WERI-Rb-1 (cell line): ENCODE results near the gene HBS1L.

ENCODE experiments used
- DNase-seq: peaks from one replicate; pipeline ENCODE4 v3.0.0-alpha.2; 2020
- H3K27ac ChIP-seq: fragments of 250-450 bp; sonication (Bioruptor Pico); 2 replicates; pipeline ENCODE4 v1.5.1; 2020; ENCODE audit warnings: mild to moderate bottlenecking, moderate library complexity
- H3K27me3 ChIP-seq: fragments of 250-450 bp; sonication (Bioruptor Pico); 2 replicates; pipeline ENCODE4 v1.5.1; 2021; ENCODE audit warnings: mild to moderate bottlenecking, low read depth, moderate library complexity; ENCODE audit not compliant: insufficient read depth, severe bottlenecking
- H3K36me3 ChIP-seq: fragments of 250-450 bp; sonication (Bioruptor Pico); 2 replicates; pipeline ENCODE4 v1.5.1; 2020; ENCODE audit warnings: mild to moderate bottlenecking, moderate library complexity
- H3K4me3 ChIP-seq: 2 replicates; pipeline ENCODE4 v1.5.1; 2011; ENCODE audit warnings: low read depth, mild to moderate bottlenecking, control low read depth, low read length
- H3K9me3 ChIP-seq: fragments of 250-450 bp; sonication (Bioruptor Pico); 2 replicates; pipeline ENCODE4 v1.5.1; 2021; ENCODE audit warnings: mild to moderate bottlenecking, moderate library complexity; ENCODE audit not compliant: severe bottlenecking
- CTCF ChIP-seq: IDR thresholded peaks from 2 replicates; pipeline ENCODE4 v1.5.1; 2011; ENCODE audit warnings: low read depth, mild to moderate bottlenecking, control low read depth, inconsistent platforms, low read length

The HBS1L gene

GRCh38 chr6:135054569-135055498 is at the start of gene HBS1L:
Gene HBS1L, minus strand, starts transcription at chr6:135054822. Its CDS starts 131 bp downstream, at chr6:135054691.
- no peaks in the 10 kb centered on the region for H3K9me3 ChIP-seq
- H3K27me3 ChIP-seq = no peaks in the 10 kb centered on the region
- DNase-seq = peak; percentile 97
- no peak for TF ChIP-seq CTCF
- peak within 1 kb of the TSS; percentile 98 for H3K4me3 ChIP-seq
- H3K27ac ChIP-seq = peak within 1 kb of the TSS; percentile 92
- peaks cover 19% of the 10 kb centered on the region for H3K36me3 ChIP-seq

- H3K9me3 ChIP-seq = no peaks in the 10 kb centered on the region
- no peak overlapping the region for H3K27ac ChIP-seq
- H3K36me3 ChIP-seq = no peaks in the 10 kb centered on the region
- H3K27me3 ChIP-seq = no peaks in the 10 kb centered on the region
- TF ChIP-seq CTCF = no peak
- no peak overlapping the region for H3K4me3 ChIP-seq
- DNase-seq = no peak
Observed at GRCh38 chr6:135104199-135104598, 49.6 kb upstream of the HBS1L start.

- DNase-seq = no peak
- H3K27ac ChIP-seq = no peak overlapping the region
- H3K9me3 ChIP-seq = no peaks in the 10 kb centered on the region
- TF ChIP-seq CTCF = no peak
- no peaks in the 10 kb centered on the region for H3K36me3 ChIP-seq
- no peak overlapping the region for H3K4me3 ChIP-seq
- H3K27me3 ChIP-seq = no peaks in the 10 kb centered on the region
Observed at GRCh38 chr6:135102191-135102590, 47.6 kb upstream of the HBS1L start.

- no peaks in the 10 kb centered on the region for H3K36me3 ChIP-seq
- no peaks in the 10 kb centered on the region for H3K9me3 ChIP-seq
- no peaks in the 10 kb centered on the region for H3K27me3 ChIP-seq
- no peak overlapping the region for H3K27ac ChIP-seq
- TF ChIP-seq CTCF = no peak
- no peak overlapping the region for H3K4me3 ChIP-seq
- DNase-seq = no peak
Observed at GRCh38 chr6:135097172-135097571, 42.5 kb upstream of the HBS1L start.

- H3K27me3 ChIP-seq = no peaks in the 10 kb centered on the region
- no peaks in the 10 kb centered on the region for H3K9me3 ChIP-seq
- DNase-seq = no peak
Observed at GRCh38 chr6:135096403-135097130, 41.9 kb upstream of the HBS1L start.

More at GRCh38 chr6:135096403-135097130, 41.9 kb upstream of the HBS1L start:
- no peak for TF ChIP-seq CTCF
- Histone ChIP-seq H3K36me3 (no peaks in the 10 kb centered on the region), H3K4me3 (no peak overlapping the region), H3K27ac (no peak overlapping the region)
